Measurements from ENCODE around the gene MGMT.

MGMT gene

DNA sequence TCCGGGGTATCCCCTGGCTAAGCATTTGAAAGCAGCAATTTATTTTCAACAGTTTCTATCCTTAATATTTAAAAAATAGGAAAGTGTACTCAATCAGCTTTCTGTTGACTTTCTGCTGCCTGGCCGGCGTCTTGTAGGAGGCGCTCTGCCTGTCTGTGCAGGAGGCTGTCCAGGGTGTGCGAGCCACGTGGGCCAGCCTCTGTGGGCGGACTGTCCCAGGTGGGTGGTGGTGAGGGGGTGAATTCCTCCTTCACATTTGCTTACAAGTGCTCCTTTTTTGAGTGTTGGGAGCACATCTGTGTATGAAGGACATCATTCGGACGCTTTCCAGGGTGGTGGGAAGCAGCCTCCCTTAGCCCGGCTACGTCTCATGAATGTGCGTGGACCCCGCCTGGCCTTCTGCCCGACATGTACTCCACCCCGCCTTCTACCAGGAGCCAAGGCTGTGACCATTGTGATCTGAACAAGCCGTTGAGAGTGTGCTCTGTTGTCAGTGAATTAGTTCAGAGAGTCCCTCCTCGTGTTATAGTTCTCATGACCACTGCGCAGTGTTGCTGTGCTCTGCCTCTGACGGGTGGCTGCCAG, 114.9 kb downstream of the MGMT start:
- in situ Hi-C loops (cut with MboI; ENCODE audit: low sequenced_read_pairs): no loop called here

- in situ Hi-C loops (cut with MboI; ENCODE audit: low sequenced_read_pairs): no loop called here
Measured at GRCh38 chr10:129583831-129584230, 116.8 kb downstream of the MGMT start.

DNA sequence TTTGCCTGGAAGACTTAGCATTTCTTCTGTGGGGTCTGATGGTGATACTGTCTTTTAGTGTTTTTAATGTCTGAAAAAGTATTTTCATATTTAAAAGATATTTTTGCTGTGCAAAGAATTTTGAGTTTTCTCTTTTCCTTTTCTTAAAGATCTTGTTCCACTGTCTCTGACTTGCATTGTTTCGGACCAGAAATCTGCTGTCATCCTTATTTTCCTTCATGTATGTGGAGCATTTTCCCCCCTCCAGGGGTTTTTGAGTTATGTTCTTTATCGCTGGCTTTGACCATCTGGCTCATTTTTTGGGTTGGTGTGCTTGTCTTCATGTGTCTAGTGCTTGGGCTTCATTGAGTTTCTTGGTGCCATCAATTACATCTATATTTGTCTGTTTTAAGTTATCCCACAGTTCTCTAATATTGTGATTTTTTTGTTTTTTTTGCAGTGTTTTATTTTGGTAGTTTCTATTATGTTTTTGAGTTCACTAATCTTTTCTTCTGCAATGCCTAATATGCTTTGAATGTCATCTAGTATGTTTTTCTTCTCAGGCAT, 119.9 kb downstream of the MGMT start:
- in situ Hi-C loops (cut with MboI; ENCODE audit: low sequenced_read_pairs): no loop called here

DNA sequence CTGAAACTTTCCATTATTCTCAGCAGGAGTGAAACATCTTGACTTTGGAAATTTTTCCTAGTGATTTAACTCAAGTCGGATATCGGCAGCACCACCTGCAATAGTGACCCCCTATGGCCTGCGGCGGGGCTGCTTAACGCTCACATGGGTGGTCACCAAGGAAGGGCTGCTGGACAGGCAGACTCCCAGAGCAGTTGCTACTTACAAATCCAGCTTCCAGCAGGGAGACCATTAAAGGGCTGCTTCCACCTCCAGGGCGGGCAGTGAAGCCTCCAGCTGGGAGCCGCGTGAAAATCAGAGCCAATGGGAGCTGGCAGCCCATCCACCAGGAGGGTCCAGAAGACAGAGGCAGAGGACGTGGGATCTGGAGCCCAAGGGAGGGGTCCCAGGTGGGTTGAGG, 122.5 kb downstream of the MGMT start:
- in situ Hi-C loops (cut with MboI; ENCODE audit: low sequenced_read_pairs): no loop called here

GRCh38 chr10:129593953-129594352, 126.9 kb downstream of the MGMT start:
- in situ Hi-C loops (cut with MboI; ENCODE audit: low sequenced_read_pairs): no loop called here

DNA sequence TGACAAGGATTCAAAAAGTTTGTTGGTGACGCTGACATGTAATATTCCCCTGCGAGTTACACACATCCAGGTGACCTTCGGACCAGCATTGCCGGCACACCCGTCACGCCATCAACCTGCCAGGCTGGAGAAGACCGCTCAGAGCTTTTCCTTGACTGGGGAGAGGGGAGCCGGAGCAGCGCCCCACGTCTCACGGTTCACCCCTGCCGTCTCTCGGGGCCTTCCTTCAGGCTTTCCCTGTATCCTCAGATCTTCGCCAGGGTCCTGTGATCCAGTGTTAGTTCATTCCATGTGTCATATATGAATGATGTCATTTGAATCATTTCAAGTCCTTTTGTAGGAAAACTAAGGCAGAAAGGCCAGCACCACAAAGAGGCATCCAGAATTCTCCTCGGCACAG, 127.8 kb downstream of the MGMT start:
- in situ Hi-C loops (cut with MboI; ENCODE audit: low sequenced_read_pairs): no loop called here

- in situ Hi-C loops (cut with MboI; ENCODE audit: low sequenced_read_pairs): no loop called here
Measured at GRCh38 chr10:129598413-129598812, 131.4 kb downstream of the MGMT start.

DNA sequence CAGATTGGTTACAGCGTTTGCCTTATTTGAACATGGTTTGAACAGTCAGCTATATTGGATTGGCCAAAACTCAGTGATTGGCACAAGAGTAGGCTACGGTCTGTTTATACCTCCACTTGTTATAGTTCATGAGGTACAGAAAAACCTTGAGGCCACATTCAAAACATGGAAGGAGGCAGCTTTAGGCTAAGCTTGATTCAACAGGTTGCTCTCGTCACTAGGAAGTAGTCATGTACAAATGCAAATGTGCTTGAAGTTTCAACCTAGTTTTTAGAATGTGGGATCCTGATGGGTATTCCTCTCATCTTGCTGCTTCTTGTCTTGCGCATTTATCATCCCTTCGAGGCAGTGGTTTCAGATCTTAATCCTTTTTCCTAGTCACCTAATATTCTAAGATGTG, 132.1 kb downstream of the MGMT start:
- in situ Hi-C loops (cut with MboI; ENCODE audit: low sequenced_read_pairs): no loop called here

- in situ Hi-C loops (cut with MboI; ENCODE audit: low sequenced_read_pairs): no loop called here
Measured at GRCh38 chr10:129601737-129602136, 134.7 kb downstream of the MGMT start.

DNA sequence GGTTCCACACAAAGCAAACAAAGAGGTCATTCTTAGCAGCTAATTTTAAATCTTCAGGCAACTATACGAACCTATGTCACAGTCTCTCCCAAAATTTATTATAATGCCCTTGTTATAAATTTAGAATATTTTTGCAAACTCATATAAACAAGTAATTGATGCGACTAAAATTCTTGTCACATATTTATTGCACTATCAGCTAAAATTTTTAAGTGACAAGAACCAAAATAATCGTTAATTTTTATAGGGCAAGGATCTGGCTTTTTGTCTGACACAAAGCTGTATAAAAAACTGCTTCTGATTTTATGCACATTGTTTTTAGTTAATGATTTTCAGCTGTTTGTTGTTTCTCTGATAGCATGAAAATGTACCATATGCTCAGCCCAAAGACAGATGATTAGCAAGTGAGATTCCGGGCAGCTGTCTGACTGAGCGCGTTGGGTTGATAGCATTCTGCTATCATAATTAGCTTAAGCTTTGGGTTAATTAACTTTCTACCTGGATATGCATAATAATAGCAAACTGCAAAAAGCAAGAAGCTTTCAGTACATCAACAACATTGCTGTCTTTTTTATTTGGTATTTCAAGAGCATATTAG, 136.0 kb downstream of the MGMT start:
- in situ Hi-C loops (cut with MboI; ENCODE audit: low sequenced_read_pairs): no loop called here

DNA sequence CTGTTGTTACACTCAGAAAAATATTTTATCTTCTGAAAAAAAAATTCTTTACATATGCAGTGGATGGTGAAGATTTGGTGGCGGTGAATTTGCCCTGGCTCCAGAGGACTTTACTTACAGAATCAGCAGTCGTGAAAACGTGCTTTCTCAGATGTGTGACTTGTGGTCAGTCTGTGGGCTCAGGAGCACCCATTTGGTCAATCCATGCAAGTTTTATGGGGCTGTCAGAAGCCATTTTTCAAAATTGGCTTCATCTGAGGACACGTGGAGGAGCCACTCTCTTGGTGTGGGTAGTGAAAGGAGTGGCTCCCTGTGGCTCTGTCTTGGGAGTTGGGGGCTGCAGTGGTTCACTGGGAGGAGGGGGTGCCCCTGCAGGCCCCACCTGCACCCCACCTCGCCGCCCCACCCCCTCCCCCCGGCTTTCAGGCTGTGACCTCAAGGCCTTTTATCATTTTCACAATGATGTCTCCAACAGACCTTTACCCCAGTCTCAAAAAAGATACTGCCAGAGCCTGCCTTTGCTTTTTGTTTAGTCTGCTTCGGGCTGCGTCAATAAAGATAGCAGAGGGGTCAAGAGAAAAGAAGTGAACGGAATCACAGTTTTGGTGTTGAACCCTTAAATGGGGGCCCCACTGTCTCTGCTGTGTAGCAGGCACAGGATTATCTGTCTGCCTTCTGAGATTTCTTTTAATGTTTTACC, 137.4 kb downstream of the MGMT start:
- in situ Hi-C loops (cut with MboI; ENCODE audit: low sequenced_read_pairs): no loop called here

DNA sequence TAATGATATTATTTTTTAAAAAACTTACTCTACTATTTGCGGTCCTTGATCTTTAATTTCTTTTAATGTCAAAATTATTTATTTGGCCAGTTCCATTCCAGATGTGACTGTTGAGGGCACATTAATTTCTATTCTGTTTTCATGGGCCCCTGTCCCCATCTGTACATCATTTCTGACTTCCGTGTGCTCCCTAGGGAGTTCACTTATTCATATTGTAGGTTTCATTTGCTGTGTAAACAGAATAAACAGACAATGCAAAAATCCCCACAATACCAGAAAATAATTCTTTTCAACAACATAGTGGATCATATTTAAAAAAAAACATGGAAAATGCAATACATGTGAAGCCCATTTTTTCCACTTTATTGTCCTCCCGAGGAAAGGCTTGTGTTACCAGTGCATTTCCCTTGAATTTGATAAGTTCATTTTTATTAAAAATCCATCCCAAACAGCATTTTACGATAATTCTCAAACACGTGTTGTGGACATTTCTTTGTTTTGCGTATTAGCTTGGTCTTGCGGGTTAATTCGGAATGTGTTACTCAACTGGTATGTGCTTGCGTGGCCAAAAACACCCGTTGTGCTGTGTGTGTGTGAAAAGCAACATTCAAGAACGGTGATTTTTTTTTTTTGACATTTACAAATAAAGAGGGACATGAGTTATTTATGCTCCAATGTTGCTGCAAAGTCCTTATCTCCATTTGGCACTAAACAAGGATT, 138.4 kb downstream of the MGMT start:
- in situ Hi-C loops (cut with MboI; ENCODE audit: low sequenced_read_pairs): no loop called here

DNA sequence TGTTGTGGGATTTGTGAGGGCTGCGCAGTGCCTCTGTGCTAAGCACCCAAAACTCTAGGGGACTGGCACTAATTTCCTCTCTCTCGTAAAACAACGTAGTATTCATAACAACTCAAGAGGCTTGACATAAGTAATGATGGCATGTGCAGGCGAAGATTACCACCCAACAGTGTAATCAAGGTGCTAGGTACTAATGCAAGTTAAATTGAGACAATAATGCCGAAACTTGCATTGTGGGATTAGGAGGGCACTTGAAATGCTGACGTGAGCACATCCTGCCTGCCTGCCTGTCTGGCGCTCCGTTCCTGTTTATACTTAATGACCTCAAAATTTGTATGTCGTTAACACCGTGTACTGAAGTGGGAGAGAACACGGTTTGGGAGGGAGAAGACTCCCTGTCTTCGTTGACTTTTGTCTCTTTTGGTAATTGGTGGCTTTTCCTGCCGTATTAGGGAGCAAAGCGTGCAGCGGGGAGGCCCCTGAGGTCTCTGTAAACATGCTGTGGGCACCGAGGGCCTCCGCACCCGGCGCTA, 139.0 kb downstream of the MGMT start:
- in situ Hi-C loops (cut with MboI; ENCODE audit: low sequenced_read_pairs): no loop called here

DNA sequence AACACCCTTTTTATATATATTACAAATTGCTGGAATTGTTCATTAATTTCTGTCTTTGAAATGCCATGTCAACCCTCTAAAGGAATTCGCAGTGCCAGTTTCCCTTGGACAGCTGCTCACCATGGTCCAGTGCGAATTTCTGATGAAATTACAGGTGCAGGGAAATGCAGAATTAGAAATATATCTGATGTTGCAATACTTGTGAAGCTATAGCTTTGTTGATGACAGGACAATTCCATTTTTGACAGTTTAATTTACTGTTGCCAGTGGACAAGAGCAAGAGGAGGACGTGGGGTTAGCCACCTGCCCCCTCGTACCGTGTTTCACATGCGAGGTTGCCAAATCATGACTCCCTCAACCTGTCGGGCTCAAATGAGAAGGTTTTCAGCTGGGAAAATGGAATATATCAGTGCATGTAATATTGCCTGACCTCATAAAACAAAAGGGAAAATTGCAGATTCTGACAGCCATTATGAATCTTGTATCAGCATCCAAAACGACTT, 140.6 kb downstream of the MGMT start:
- in situ Hi-C loops (cut with MboI; ENCODE audit: low sequenced_read_pairs): no loop called here

DNA sequence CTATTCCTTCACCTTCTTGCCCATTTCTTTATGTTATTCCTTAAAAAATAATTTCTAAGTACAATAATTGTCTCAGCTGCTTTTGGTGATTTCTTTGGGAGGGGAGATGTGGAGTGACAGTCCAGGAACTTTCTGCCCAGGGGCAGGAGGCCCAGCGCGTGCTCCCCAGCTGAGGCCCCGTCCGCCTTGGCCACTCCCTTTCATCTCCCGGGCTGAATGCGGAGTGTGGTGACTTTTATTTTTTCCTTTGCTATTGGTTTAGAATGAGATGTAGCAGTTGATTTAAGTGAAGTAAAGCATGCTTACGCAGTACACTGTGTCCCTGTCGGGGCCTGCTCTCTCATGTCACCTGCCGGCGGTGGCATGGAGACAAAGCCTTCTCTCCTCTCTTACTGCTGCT, 141.6 kb downstream of the MGMT start:
- in situ Hi-C loops (cut with MboI; ENCODE audit: low sequenced_read_pairs): no loop called here

- in situ Hi-C loops (cut with MboI; ENCODE audit: low sequenced_read_pairs): no loop called here
Measured at GRCh38 chr10:129609551-129609950, 142.5 kb downstream of the MGMT start.

GRCh38 chr10:129612481-129613109, 145.6 kb downstream of the MGMT start:
- in situ Hi-C loops (cut with MboI; ENCODE audit: low sequenced_read_pairs): no loop called here

- in situ Hi-C loops (cut with MboI; ENCODE audit: low sequenced_read_pairs): no loop called here
Measured at GRCh38 chr10:129613377-129613980, 146.4 kb downstream of the MGMT start.

DNA sequence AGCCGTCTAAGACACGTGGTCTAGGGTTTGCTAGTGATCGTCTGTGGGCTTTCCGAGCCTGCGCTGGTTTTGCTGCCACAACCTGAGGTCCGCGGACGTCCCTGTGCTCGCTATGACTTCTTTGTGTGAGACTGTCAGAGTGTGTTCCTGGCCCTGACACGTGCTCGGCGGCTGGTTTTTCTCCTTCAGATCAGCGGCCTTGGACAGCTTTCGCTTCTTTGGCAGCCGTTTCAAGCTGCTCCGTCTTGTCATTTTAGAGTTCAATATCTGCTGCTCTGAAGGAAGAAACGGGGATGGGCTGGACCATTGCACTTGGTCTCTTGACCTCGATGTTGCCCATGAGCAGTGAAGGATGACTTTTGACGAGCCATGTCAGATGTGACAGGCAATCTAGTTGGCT, 147.3 kb downstream of the MGMT start:
- in situ Hi-C loops (cut with MboI; ENCODE audit: low sequenced_read_pairs): no loop called here

DNA sequence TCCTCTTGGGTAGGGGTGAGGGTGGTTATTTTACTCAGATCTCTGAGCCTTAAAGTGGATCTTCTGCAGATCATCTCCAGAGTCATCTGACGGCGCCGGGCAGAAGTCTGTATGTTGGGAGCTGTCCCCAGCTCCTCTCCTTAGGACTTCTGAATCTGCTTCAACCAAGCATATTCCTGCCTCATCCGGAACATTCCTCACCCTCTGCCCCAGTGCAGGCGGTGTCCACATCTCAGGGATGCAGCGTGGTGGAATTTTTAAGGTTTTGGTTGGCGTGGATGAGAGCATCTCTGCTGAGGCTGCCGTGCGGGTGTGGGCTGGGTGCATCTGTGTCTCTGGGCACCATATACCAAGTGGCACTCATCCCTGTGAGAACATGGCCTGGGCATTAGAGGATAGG, 148.3 kb downstream of the MGMT start:
- in situ Hi-C loops (cut with MboI; ENCODE audit: low sequenced_read_pairs): no loop called here
